NCI-H2171 treated with DMSO at 0.1 percent for 48 hours (cell line): ENCODE measurements around the gene RPL28.
"Not testable (repeated sequence)": the region's sequence is repeated elsewhere in the genome, so short reads cannot be mapped to it uniquely, and the experiment has no call there.

Source experiments
- DNase-seq: peaks from one replicate; lab custom pipeline; 2025; lab: John Stamatoyannopoulos, UW

The RPL28 gene

DNA sequence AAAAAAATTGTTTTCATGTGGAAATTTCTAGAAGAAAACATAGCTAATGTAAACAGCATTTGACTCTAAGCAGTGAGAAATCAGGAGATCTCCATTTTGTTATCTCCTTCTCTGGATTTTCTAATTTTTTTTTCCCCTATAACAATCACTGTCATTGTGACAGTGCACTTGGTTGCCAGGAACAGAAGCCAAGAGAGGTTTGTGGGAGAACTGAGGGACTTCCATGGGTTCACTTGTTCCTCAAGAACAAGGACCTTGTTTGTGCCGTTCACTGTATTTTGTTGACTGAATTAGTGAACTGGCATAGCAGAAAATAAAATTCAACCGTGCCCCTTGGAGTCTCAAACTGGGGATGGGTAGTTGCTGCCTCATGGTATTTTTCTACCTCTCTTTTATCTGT, 40.3 kb downstream of the RPL28 start:
- no peak for DNase-seq

DNA sequence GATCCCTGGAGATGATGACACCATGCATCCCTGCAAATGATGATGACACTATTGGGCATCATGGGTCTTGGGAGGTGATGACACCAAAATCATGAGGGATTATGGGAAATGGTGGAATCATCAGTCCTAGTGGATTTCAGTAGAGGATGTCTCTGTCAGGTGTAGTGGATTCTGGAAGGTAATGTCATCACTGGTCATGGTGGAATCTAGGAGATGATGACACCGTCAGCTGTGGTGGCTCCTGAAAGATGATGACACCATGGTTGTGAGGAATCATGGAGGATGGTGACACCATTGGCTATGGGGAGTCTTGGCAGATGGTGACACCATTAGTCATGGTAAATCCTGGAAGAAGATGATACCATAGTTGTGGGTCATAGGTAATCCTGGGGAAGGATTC, 45.5 kb downstream of the RPL28 start:
- no peak for DNase-seq

GRCh38 chr19:55432241-55432959, 46.7 kb downstream of the RPL28 start:
- DNase-seq, result no peak

DNA sequence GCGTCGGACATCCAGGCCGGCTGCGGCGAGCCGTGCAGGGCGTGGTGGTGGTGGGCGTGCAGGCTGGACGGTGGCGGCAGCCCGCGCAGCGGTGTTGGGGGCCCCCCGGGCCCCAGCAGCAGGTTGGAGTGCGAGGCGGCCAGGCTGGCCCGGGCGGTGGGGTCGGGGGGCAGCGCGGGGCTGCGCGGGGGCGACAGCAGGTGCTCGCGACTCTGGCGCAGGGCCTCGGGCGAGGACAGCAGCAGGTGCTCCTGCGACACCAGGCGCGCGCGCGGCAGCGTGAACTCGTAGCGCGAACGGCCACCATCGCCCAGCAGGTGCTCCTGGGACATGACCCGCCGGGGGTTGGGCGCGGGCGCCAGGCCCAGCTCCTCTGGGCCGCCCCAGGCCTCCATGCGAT, 47.6 kb downstream of the RPL28 start:
- no peak for DNase-seq

- DNase-seq, result no peak
These were observed 48.7 kb downstream of the RPL28 start for GRCh38 chr19:55434356-55434919.

- DNase-seq, result no peak
These were observed 49.3 kb downstream of the RPL28 start for GRCh38 chr19:55435020-55435419.

GRCh38 chr19:55436847-55437246, 51.1 kb downstream of the RPL28 start:
- DNase-seq, result no peak

- peak; percentile 25 for DNase-seq
These were observed 51.7 kb downstream of the RPL28 start for GRCh38 chr19:55437410-55437809.

DNA sequence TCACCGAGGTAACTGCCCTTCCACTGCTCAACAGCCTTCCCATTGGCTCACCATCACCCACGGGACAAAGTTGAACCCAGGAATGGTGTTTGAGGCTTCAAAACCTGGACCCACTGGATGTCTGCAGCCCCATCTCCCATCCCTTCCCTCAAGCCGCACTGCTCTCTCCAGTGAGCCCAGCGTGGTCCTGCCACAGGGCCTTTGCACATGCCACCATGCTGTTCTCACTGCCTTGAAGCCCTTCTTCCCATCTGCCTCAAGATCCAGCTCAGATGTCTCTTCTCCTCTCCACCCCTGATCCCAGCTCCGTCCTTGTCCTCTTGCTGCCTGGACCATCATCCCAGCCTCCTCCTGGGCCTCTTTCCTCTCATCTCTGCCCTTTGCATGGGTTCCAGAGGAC, 53.3 kb downstream of the RPL28 start:
- DNase-seq, result no peak

DNA sequence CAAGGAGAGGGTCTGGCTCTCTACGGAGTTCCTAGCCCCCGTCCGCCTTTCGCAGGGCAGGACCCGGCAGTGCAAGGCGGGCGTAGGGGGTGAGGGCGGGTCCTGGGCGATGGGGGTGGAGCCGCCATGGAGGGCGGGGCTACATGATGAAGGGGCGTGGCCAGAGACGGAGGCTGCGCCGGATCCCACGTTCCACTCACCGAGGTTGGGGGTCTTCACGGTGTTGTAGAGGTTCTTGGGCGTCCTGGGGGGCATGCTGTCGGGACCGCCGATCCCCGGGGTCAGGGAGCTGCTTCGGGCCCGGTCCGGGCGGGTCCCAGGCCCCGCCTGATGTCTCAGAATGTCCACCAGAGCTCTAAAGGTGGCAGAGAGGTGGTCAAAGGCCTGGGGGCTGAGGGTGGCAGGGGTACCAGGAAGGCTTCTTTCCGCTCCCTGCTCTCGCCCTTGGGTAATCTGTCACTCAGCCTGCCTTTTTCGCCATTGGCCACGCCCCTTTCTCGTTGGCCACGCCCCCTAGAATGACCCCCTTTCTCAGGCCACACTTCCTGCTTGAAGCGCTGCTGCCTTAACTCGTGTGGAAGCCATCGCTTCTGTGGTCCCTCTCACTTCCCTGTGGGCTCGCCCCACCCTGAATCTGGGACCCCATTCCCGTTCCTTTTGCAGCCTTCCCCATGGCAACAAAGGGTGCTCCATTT, 54.8 kb downstream of the RPL28 start:
- DNase-seq, result no peak

- DNase-seq, result no peak
These were observed 55.6 kb downstream of the RPL28 start for GRCh38 chr19:55441319-55441691.

GRCh38 chr19:55441692-55442321, 56.1 kb downstream of the RPL28 start:
- DNase-seq, result peak; percentile 56

GRCh38 chr19:55442372-55442961, 56.7 kb downstream of the RPL28 start:
- DNase-seq, result peak; percentile 53

DNA sequence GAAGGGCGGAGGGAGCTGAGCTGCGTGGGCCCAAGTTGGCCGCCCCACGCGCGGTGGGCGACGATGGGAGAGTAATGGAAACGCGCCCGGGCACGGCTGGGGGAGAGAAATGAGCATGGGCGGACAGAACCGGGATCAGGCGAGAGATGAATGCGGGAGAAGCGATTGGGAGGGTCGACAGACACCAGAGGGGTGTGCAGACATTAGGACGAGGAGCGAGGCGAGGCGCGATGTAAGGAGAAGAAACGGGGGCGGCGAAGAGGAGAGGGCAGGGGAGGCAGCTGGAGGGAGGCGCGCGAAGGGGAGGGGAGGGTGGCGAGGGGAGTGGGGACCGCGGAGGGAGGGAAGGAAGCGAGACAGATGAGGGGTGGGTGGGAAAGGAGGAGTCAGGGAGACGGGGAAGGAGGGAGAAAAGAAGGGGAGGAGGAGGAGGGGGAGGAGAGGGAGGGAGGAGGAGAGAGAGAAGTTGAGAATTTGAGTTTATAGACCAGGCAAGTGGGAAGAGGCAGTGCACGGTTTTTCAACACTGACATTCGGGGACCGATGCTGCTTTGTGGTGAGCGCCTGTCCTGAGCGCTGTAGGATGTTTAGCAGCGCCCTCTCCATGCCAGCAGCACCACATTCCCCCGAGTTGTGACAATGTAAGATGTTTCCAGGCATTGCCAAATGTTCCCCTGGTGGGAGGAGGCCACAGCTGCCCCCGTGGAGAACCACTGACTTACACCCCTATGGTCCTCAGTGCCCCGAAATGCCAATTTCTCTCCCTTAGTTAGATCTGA, 57.5 kb downstream of the RPL28 start, which contains the start of gene SHISA7:
Gene SHISA7 (minus strand): TSS at position 256 of the 779 bp plus-strand sequence. CDS start 437 bp downstream, outside the sequence.
- peak; percentile 28 for DNase-seq

DNA sequence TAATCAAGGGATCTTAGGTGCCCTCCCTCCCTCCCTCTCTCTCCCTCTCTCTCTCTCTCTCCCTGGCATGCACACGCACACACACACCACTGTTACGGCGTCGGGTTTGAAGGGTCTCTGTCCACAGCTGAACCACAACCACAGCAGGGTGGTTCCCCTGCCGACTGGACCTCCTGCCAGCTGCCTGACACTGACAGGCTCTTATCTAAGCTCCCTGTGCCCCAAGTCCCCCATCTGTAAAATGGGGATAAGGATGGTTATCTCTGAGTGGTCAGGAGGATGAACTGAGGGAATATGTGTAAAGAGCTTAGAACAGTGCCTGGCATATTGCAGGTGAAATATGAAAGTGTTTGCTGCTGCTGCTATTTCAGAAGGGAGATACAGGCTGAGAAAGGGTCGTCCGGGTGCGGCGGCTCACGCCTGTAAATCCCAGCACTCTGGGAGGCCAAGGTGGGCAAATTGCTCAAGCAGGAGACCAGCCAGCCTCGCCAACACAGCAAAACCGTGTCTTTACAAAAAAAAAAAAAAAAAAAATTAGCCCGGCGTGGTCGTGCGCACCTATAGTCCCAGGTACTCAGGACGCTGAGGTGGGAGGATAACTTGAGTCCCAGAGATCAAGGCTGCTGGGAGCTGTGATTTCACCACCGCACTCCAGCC, 58.2 kb downstream of the RPL28 start:
- no peak for DNase-seq

DNA sequence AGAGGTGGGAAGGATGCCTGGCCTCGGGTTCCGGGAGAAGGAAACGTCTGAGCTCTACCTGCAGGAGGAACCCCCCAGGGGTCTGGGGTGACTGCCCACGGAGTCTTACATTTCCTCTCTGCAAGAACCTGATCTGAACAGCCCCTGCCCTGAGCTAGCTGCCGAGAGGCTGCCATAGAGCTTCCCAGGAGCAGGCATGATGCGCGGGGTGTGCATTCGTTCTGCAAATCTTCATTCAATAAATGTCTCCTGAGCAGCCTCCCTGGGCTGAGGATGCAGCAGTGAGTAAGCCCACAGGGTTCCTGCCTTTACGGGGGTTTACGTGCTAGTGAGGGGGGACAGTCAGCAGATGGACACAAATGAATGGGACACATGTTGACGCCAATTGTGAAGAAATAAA, 58.9 kb downstream of the RPL28 start:
- no peak for DNase-seq

- no peak for DNase-seq
These were observed 60.3 kb downstream of the RPL28 start for GRCh38 chr19:55446060-55446459.

DNA sequence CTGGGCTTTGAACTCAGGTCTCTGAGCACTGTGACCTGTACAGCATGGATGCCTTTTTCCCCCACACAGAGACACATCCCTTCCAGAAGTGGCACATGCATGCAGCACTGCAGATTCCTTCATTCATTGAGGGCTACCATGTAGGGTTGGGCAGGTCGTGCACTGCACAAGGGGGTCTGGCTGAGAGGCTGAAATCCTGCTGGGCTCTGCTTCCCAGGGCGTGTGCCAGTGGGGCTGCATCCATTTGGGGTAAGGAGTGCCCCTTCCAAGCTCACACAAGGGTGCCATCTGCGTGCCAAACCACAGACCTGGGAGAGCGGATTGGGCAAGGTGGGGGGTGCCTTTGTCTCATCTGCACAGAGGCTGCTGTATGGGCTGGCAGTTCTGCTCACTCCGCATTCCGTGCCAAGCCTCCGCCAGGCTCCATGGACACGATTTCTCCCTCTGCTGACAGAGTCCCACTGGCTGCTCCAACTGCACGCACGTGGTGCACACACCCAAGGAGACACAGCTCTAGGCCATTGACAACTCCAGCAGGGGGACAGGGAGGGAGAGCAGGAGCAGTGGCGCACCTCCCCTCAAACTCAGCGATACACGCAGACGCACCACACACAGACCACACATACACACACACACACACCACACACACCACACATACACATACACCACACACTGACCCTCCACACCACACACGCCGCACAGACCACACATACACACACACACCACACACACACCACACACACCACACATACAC, 61.9 kb downstream of the RPL28 start:
- DNase-seq, result peak; percentile 80

- not testable (repeated sequence) for DNase-seq
These were observed 62.4 kb downstream of the RPL28 start for GRCh38 chr19:55448175-55448490.

DNA sequence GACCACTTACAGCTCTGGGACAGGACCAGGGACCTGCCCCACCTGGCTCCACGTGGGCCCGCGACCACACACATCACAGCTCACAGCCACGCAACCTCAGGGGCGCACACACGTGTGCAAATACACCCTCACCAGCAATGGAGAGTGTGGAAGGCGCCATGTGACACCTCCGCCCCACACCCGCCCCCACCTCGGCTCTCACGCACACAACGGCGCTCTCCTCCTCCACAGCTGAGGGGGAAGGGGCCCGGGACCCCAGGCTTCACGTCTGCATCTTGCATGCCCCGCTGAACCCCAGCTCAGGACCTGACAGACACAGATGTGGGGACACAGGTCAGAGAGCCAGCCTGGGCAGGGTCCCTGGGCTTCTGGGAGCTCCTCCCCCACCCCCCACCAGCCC, 63.7 kb downstream of the RPL28 start:
- DNase-seq, result no peak
